ENCODE measurements around the gene CREBBP. TPM values are rescaled to one million over a fixed set of nuclear protein-coding genes. Genes with fewer than 3 reads are reported as not detected.
"Not testable (repeated sequence)": the region's sequence is repeated elsewhere in the genome, so short reads cannot be mapped to it uniquely, and the experiment has no call there.

CREBBP gene
- total and polyA plus RNA-seq, 2 experiments from 2014 or later, result 36.9 to 54.8 TPM

- TF ChIP-seq ZNF331 (CRISPR knock-in tag; IDR thresholded peaks at IDR 0.05; ENCODE audit: low read depth) (no peak), EZH2phosphoT487 (IDR thresholded peaks at IDR 0.05; ENCODE audit: unreplicated experiment) (no peak), POLR2AphosphoS5 (IDR thresholded peaks at IDR 0.05; ENCODE audit: low read depth) (no peak), NANOG (IDR thresholded peaks at IDR 0.05; ENCODE audit: borderline replicate concordance) (no peak), ZNF462 (CRISPR knock-in tag; IDR thresholded peaks at IDR 0.05) (no peak), REST (IDR thresholded peaks at IDR 0.05; ENCODE audit: unreplicated experiment) (no peak), ETS1 (IDR thresholded peaks at IDR 0.05) (no peak), STAT1 (IDR thresholded peaks at IDR 0.05; ENCODE audit: unreplicated experiment) (no peak), CTCF (conservative IDR thresholded peaks at IDR 0.05; ENCODE audit: low read depth in 2 of 2) (no peak), CREB1 (CRISPR knock-in tag; IDR thresholded peaks at IDR 0.05; ENCODE audit: low read depth) (no peak)
- no peaks in the 10 kb centered on the region for H3K27me3 ChIP-seq (ENCODE audit: insufficient read depth)
- ATAC-seq, result no peak
- H3K27ac Mint-ChIP-seq, result no peak overlapping the region
- peaks cover 6% of the 10 kb centered on the region for H3K9me3 Mint-ChIP-seq
- H3K9me2 ChIP-seq (ENCODE audit: insufficient read depth), result no peaks in the 10 kb centered on the region
- H3K4me1 ChIP-seq (ENCODE audit: insufficient read depth), result no peaks in the 10 kb centered on the region
- no peaks in the 10 kb centered on the region for H3F3A ChIP-seq (replicated peaks; ENCODE audit: low read depth)
- H3K36me3 Mint-ChIP-seq (ENCODE audit: low read depth), result no peaks in the 10 kb centered on the region
- no peak overlapping the region for H2AFZ ChIP-seq
- peaks cover 2% of the 10 kb centered on the region; the same call in 1 of the 3 replicates for H3K4me1 Mint-ChIP-seq
- no peaks in the 10 kb centered on the region for H4K20me1 ChIP-seq (replicated peaks; ENCODE audit: insufficient read depth)
- no peaks in the 10 kb centered on the region for H3K36me3 ChIP-seq (ENCODE audit: insufficient read depth)
- no peak overlapping the region for H3K27ac ChIP-seq (ENCODE audit: low read depth)
- peaks cover 7% of the 10 kb centered on the region for H3K27me3 Mint-ChIP-seq (ENCODE audit: insufficient read depth, low read depth, poor library complexity)
- no peak overlapping the region for H3K4me2 ChIP-seq
- no peak overlapping the region for H3K4me3 Mint-ChIP-seq
- H3K79me2 ChIP-seq (replicated peaks; ENCODE audit: insufficient read depth), result no peaks in the 10 kb centered on the region
- DNase-seq (ENCODE audit: low spot score), result no peak
- H3K4me3 ChIP-seq, result no peak overlapping the region
These were observed 31.9 kb upstream of the CREBBP start for GRCh38 chr16:3912373-3912772.

- not testable (repeated sequence) for DNase-seq (ENCODE audit: low spot score); H3K4me2 ChIP-seq; H3K4me1 Mint-ChIP-seq; H3K4me3 Mint-ChIP-seq; H3K27ac Mint-ChIP-seq; H3K9me2 ChIP-seq (ENCODE audit: insufficient read depth); H4K20me1 ChIP-seq (replicated peaks; ENCODE audit: insufficient read depth); H3K4me1 ChIP-seq (ENCODE audit: insufficient read depth); H3K9me3 Mint-ChIP-seq; H3K36me3 Mint-ChIP-seq (ENCODE audit: low read depth); H3K27me3 ChIP-seq (ENCODE audit: insufficient read depth); H3K36me3 ChIP-seq (ENCODE audit: insufficient read depth); H3K27me3 Mint-ChIP-seq (ENCODE audit: insufficient read depth, low read depth, poor library complexity); ATAC-seq; H3F3A ChIP-seq (replicated peaks; ENCODE audit: low read depth); H2AFZ ChIP-seq; H3K79me2 ChIP-seq (replicated peaks; ENCODE audit: insufficient read depth); H3K4me3 ChIP-seq; H3K27ac ChIP-seq (ENCODE audit: low read depth)
These were observed 31.2 kb upstream of the CREBBP start for GRCh38 chr16:3911741-3912140.
